Measurements from ENCODE around the gene EFCAB6. TPM values are rescaled to one million over a fixed set of nuclear protein-coding genes. Genes with fewer than 3 reads are reported as not detected.

Gene EFCAB6
- total and polyA plus RNA-seq, 9 of the 15 experiments (the other 6 are each of a cell fraction or from before 2014, with no cell fraction given) = 0.06 TPM; not detected in 8

DNA sequence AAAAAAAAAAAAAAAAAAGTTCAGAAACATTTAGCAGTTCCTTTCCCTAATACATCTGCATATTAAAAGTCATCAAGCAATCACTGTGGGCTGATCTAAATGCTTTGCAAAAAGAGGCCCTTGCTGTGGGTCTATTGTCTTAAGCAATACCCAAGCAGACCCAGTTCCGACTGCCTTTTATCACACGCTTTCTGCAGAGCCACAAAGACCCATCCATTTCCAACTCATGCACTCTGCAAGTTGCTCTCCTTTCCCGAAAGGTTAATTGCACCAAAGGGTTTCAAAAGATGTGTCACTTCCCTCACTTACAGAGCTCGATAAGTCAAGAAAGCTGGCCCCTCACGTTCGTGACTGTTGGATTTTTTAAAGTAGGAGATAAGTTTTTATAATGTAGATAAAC, 261.4 kb downstream of the EFCAB6 start (continued):
- TF ChIP-seq L3MBTL2 (IDR thresholded peaks at IDR 0.05) = no peak
- no peak for TF ChIP-seq TAF1 (IDR thresholded peaks at IDR 0.05; ENCODE audit: control insufficient read depth, extremely low read depth, insufficient read depth, low read length, severe bottlenecking)
- no peak for TF ChIP-seq ILF3 (IDR thresholded peaks at IDR 0.05; ENCODE audit: borderline replicate concordance)
- TF ChIP-seq ZNF311 (CRISPR knock-in tag; IDR thresholded peaks at IDR 0.05) = no peak
- TF ChIP-seq ZNF24 (IDR thresholded peaks at IDR 0.05) = no peak
- TF ChIP-seq KDM4B (IDR thresholded peaks at IDR 0.05; ENCODE audit: borderline replicate concordance in 2 of 2, low read depth in 1 of 2) = no peak

DNA sequence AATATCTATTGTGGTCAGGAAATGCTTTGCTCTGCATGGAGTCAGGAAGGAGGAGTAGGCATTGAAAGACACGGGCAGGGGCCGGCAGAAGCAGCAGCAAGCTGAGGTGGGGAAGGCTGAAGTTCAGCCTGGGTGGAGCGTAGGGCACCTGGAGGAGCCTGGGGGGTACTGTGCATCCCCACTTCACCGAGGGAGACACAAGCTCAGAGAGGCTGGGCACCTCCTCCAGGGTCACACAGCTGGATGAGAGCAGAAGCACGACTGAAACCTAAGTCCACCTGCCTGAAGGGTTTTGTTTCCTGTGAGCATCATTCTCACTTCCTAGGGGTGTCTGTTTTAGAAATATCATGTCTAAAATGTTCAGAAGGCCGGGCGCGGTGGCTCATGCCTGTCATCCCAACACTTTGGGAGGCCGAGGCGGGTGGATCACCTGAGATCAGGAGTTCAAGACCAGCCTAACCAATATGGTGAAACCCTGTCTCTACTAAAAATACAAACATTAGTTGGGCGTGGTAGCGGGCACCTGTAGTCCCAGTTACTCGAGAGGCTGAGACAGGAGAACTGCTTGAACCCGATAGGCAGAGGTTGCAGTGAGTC, 262.0 kb downstream of the EFCAB6 start:
- 2% methylated on average over 9 of the region's 14 CpGs for WGBS (ENCODE audit: insufficient coverage, low coverage, missing lambda C conversion rate)
- no peak overlapping the region for H3K9ac ChIP-seq (ENCODE audit: insufficient read depth in 1 of 2, low read depth in 2 of 2, low read length in 2 of 2)
- H3K79me2 ChIP-seq (ENCODE audit: control insufficient read depth, insufficient read depth, low read length) = no peaks in the 10 kb centered on the region
- FAIRE-seq (no peak), DNase-seq (ENCODE audit: extremely low read depth in 1 of 4, low spot score in 3 of 4) (no peak), ATAC-seq (no peak)
- ChIA-PET POLR2A (no interaction called here), CTCF (ENCODE audit: low intra/inter-chr PET ratio) (no interaction called here)
- no peaks in the 10 kb centered on the region for H3K9me1 ChIP-seq (ENCODE audit: control insufficient read depth, insufficient read depth, low read length)
- H3K4me3 ChIP-seq = no peak overlapping the region
- no peaks in the 10 kb centered on the region for H3K4me1 ChIP-seq (replicated peaks in 1 of 2; ENCODE audit: control insufficient read depth in 2 of 2, insufficient read depth in 2 of 2, low read length in 2 of 2)
- H3K36me3 ChIP-seq (ENCODE audit: control insufficient read depth, insufficient read depth, low read length) = no peaks in the 10 kb centered on the region
- no peak overlapping the region for H3K27ac ChIP-seq (ENCODE audit: extremely low read depth, low read depth, low read length)
- in situ Hi-C loops (cut with MboI) (no loop called here), intact Hi-C loops (cut with micrococcal nuclease) (no loop called here)
- H3K9me3 ChIP-seq (replicated peaks; ENCODE audit: control insufficient read depth, insufficient read depth, low read depth, low read length) = no peaks in the 10 kb centered on the region
- no peaks in the 10 kb centered on the region for H4K20me1 ChIP-seq (replicated peaks; ENCODE audit: control insufficient read depth, insufficient read depth, low read length)
- H3K4me2 ChIP-seq (ENCODE audit: insufficient read depth, low read length) = no peak overlapping the region
- H3K27me3 ChIP-seq (ENCODE audit: control insufficient read depth in 2 of 2, insufficient read depth in 2 of 2, low read length in 2 of 2) = no peaks in the 10 kb centered on the region
- TF ChIP-seq OTX1 (CRISPR knock-in tag; IDR thresholded peaks at IDR 0.05) (no peak), ATF1 (CRISPR knock-in tag; IDR thresholded peaks at IDR 0.05) (no peak), ATF1 (tag; IDR thresholded peaks at IDR 0.05) (no peak), ZFP36 (IDR thresholded peaks at IDR 0.05; ENCODE audit: low read depth, low read length, partially characterized antibody) (peak; percentile 25), CSDE1 (IDR thresholded peaks at IDR 0.05) (no peak), ZNF23 (CRISPR knock-in tag; IDR thresholded peaks at IDR 0.05) (no peak), PPARD (CRISPR knock-in tag; IDR thresholded peaks at IDR 0.05) (no peak), SAFB2 (IDR thresholded peaks at IDR 0.05; ENCODE audit: borderline replicate concordance, low read depth, low read length, severe bottlenecking) (no peak), ZBTB7A (IDR thresholded peaks at IDR 0.05; ENCODE audit: borderline replicate concordance, control insufficient read depth, low read depth, low read length) (no peak)
- no TSS peak for BruUV-seq (replicated peaks)
- H2AFZ ChIP-seq (ENCODE audit: low read depth, low read length) = no peak overlapping the region

Data from K562 (cell line).